Gastroesophageal sphincter (tissue), 4 donors: Measurements from ENCODE around the gene PDZD2. TPM values are rescaled to one million over a fixed set of nuclear protein-coding genes. Genes with fewer than 3 reads are reported as not detected.
"Not testable (repeated sequence)": the region's sequence is repeated elsewhere in the genome, so short reads cannot be mapped to it uniquely, and the experiment has no call there.

ENCODE experiments used
- ATAC-seq: fragments of 150-250 bp; one replicate; pipeline ENCODE4 v1.9.1; 2016; ENCODE audit warnings: mild to moderate bottlenecking, moderate library complexity
- H3K27ac ChIP-seq, 4 donors: fragments of 200-600 bp; sonication (generic) in 3 of 4; 1 replicate in 3 of 4; 2 replicates in 1 of 4; pipeline ENCODE4 v1.5.1; 2016 to 2019
- H3K27me3 ChIP-seq: fragments of 200-600 bp; sonication (generic); one replicate; pipeline ENCODE4 v1.5.1; 2019
- H3K36me3 ChIP-seq, 2 donors: fragments of 200-600 bp; sonication (generic); one replicate each; pipeline ENCODE4 v1.5.1; 2019; ENCODE audit warnings: control low read depth in 1 of 2
- H3K4me1 ChIP-seq, 3 donors: fragments of 200-600 bp; sonication (generic); 1 replicate in 2 of 3; 2 replicates in 1 of 3; pipeline ENCODE4 v1.5.1; 2016 to 2019; ENCODE audit warnings: control low read depth in 2 of 3
- H3K4me3 ChIP-seq, 2 donors: fragments of 200-600 bp; sonication (generic); one replicate each; pipeline ENCODE4 v1.5.1; 2019; ENCODE audit warnings: mild to moderate bottlenecking in 1 of 2, moderate library complexity in 1 of 2
- H3K9me3 ChIP-seq, 3 donors: fragments of 200-600 bp; sonication (generic); one replicate each; pipeline ENCODE4 v1.5.1; 2017 to 2019; ENCODE audit warnings: control low read depth in 2 of 3
- EP300 ChIP-seq: sonication (generic); formaldehyde crosslinking; IDR thresholded peaks from one replicate; pipeline ENCODE4 v1.6.1; 2017; ENCODE audit warnings: antibody characterized with exemption, mild to moderate bottlenecking
- POLR2A ChIP-seq, 2 donors: fragments of 450-650 bp; IDR thresholded peaks; one replicate each; pipeline ENCODE4 v1.6.1; 2017; ENCODE audit warnings: antibody characterized with exemption in 2 of 2, mild to moderate bottlenecking in 2 of 2, moderate library complexity in 1 of 2
- POLR2AphosphoS5 ChIP-seq: sonication (generic); formaldehyde crosslinking; IDR thresholded peaks from one replicate; pipeline ENCODE4 v1.6.1; 2017; ENCODE audit warnings: antibody characterized with exemption
- WGBS, 2 donors: methylation state at CpG; one replicate each; pipeline ENCODE4 v1.1.5; 2018; ENCODE audit warnings: low coverage in 1 of 2; 5-methylcytosine and 5-hydroxymethylcytosine counted together
- total RNA-seq, 4 donors: library from RNA; depleted of rRNA; stranded (reverse); fragments of >200 nt; gene quantifications; one replicate each; pipeline ENCODE4 v1.1.0, GENCODE V29; 2016
- TF ChIP-seq, protein P1 (sequence below), 4 experiments: fragments of 200-600 bp in 2 of 4; fragments of 450-650 bp in 2 of 4; sonication (generic) in 1 of 4; IDR thresholded peaks; one replicate each; pipeline ENCODE4 v1.5.1; 2017 to 2019; ENCODE audit warnings: antibody characterized with exemption in 4 of 4, mild to moderate bottlenecking in 2 of 4, moderate library complexity in 2 of 4

The PDZD2 gene
- 10 to 100 TPM in 3 of 4 donors, 1 to 10 TPM in 1; 8.6 to 19.4 (median 14.0) TPM for total RNA-seq

DNA sequence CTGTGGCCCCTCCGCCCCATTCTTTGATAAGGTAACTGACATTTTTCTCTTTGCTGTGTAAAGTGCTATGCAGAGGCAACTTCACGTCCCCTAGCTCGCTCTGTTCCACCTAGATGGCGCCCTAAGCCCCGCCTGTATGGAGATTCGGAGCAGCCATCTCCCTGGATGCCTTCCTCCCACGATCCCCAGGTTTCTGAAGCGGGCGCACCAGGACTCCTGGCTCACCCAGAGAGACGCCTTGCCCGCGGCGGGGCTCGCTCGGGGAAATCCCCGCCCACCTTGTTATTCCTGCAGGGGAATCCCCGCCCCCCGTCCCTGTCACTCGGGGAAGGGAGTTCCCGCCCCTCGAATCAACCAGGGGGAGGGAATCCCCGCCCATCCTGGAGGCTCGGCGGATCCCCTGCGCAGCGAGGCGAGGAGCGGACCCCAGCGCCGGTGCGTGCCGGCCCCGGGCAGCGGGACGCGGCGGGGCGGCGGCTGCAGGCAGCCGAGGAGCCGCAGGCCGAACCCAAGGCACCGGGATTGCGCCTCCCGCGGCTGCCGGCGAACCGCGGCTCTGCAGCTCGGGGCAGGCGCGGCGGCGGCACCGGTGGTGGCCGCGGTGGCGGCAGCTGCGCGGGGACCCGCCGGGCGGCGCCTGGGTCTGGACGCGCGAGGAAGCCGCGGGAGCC, at the start of gene PDZD2:
TSS of gene PDZD2 (plus strand) at position 384 of the 671 bp plus-strand sequence.
- WGBS, 2 donors: 2% methylated on average over 4 of the region's 70 CpGs; no CpG with 5 or more reads in 1 of the 2 donors

GRCh38 chr5:31593665-31594064, 45.3 kb upstream of the PDZD2 start:
- Histone ChIP-seq H3K36me3 (no peaks in the 10 kb centered on the region), H3K27me3 (peaks cover 4% of the 10 kb centered on the region), H3K9me3 (no peaks in the 10 kb centered on the region), H3K4me1 (no peaks in the 10 kb centered on the region), H3K4me3 (no peak overlapping the region), H3K27ac (no peak overlapping the region)
- WGBS, 2 donors: 72 to 85% methylated on average over 2 to 3 of the region's 3 CpGs
- ATAC-seq: no peak
- TF ChIP-seq, protein P1, sequence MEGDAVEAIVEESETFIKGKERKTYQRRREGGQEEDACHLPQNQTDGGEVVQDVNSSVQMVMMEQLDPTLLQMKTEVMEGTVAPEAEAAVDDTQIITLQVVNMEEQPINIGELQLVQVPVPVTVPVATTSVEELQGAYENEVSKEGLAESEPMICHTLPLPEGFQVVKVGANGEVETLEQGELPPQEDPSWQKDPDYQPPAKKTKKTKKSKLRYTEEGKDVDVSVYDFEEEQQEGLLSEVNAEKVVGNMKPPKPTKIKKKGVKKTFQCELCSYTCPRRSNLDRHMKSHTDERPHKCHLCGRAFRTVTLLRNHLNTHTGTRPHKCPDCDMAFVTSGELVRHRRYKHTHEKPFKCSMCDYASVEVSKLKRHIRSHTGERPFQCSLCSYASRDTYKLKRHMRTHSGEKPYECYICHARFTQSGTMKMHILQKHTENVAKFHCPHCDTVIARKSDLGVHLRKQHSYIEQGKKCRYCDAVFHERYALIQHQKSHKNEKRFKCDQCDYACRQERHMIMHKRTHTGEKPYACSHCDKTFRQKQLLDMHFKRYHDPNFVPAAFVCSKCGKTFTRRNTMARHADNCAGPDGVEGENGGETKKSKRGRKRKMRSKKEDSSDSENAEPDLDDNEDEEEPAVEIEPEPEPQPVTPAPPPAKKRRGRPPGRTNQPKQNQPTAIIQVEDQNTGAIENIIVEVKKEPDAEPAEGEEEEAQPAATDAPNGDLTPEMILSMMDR (IDR thresholded peaks at IDR 0.05): no peak
- TF ChIP-seq POLR2AphosphoS5: no peak
- no peak for TF ChIP-seq POLR2A (IDR thresholded peaks at IDR 0.05)
- no peak for TF ChIP-seq EP300

More for the DNA sequence above, at the start of gene PDZD2:
- peak within 1 kb of the TSS in 3 of 4 donors; percentile 32 to 54 (median 45) for H3K27ac ChIP-seq
- peak within 1 kb of the TSS; percentile 69 to 78 for H3K4me3 ChIP-seq
- peaks cover 2 to 19% (median 10%) of the 10 kb centered on the region in 3 donors for H3K4me1 ChIP-seq
- no peaks in the 10 kb centered on the region for H3K9me3 ChIP-seq
- TF ChIP-seq, protein P1 (IDR thresholded peaks at IDR 0.05): peak in 3 of 4 experiments; percentile 47 to 60 (median 53)
- TF ChIP-seq POLR2AphosphoS5 (peak; percentile 36), POLR2A (IDR thresholded peaks at IDR 0.05) (no peak), EP300 (no peak)
- H3K27me3 ChIP-seq: peaks cover 6% of the 10 kb centered on the region
- H3K36me3 ChIP-seq: no peaks in the 10 kb centered on the region
- ATAC-seq: peak; percentile 85

DNA sequence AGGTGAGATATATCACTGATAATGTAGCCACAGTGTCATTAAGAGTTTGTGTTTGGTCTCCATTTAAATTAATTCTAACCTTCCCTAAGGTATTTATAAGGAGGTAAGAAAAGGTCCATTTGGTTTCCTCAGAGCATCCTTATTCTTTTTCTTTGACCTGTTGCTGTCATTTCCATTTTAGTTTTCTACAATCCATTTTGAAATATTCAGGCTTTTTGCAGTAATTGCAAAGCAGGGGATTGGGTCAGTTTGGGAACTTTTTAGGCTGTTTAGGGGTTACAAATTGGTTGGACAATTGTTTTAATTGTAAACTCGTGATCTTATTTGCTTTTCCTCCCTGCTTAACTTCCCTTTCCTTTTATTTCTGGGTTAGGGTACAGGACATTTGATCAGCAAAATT, 42.6 kb upstream of the PDZD2 start:
- no peaks in the 10 kb centered on the region for H3K4me1 ChIP-seq
- no peak for ATAC-seq
- no peaks in the 10 kb centered on the region for H3K9me3 ChIP-seq
- H3K27ac ChIP-seq: no peak overlapping the region
- peaks cover 4% of the 10 kb centered on the region for H3K27me3 ChIP-seq
- no peak overlapping the region for H3K4me3 ChIP-seq
- no peak for TF ChIP-seq EP300
- TF ChIP-seq POLR2A (IDR thresholded peaks at IDR 0.05): no peak
- TF ChIP-seq, protein P1 (IDR thresholded peaks at IDR 0.05): no peak
- no peak for TF ChIP-seq POLR2AphosphoS5
- WGBS, 2 donors: 60 to 75% methylated on average over 1 of the region's 1 CpG
- no peaks in the 10 kb centered on the region for H3K36me3 ChIP-seq

DNA sequence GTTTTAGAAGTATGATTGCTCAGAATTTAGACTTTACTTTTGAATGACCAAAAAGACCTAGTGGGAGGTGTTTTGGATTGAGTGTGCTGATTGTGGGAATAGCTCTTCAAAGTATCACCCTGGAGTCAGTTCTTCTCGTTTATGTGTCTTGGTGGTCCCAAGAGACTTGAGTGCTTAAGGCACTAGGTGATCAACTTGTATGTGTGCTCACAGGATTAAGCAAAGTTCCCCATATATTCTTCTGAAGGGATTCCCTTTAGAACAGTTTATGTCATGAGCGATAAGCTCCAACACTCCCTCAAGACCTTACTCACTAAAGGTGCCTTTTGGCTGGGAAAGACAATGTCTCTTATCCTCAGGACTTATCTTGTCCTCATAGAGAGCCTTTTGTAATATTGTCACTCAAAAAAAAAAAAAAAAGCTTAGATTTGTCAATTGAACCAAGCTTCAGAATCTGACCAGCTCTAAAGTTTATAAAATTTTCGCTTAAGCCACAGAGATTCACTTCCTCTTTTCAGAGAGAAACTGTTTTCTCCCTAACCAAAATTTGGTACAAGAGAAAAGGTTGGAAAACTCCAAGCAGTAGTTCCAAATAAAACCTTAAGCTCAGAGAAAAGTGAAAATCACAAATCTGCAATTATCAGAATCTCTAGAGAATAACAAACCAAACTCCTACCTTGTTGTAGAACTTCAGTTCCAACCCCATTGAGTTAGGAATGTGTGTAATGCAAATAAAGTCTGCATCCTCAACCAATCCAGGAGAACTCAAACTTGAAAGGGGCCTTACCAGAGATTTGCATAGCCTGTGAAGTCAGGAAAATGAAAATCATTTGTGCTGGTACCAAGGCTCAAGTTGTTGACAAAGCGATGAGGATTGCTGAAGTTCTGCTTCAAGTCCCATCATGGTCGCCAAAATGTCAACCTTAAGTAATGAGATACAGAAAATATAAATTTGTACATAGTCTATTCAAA, 40.0 kb upstream of the PDZD2 start:
- Histone ChIP-seq H3K27me3 (peaks cover 4% of the 10 kb centered on the region), H3K27ac (no peak overlapping the region), H3K4me3 (no peak overlapping the region), H3K36me3 (no peaks in the 10 kb centered on the region), H3K9me3 (no peaks in the 10 kb centered on the region), H3K4me1 (no peaks in the 10 kb centered on the region)
- 91 to 100% methylated on average over 2 to 5 of the region's 5 CpGs for WGBS, 2 donors
- no peak for ATAC-seq
- TF ChIP-seq POLR2AphosphoS5 (no peak), EP300 (no peak), POLR2A (IDR thresholded peaks at IDR 0.05) (no peak)
- TF ChIP-seq, protein P1 (IDR thresholded peaks at IDR 0.05): no peak

DNA sequence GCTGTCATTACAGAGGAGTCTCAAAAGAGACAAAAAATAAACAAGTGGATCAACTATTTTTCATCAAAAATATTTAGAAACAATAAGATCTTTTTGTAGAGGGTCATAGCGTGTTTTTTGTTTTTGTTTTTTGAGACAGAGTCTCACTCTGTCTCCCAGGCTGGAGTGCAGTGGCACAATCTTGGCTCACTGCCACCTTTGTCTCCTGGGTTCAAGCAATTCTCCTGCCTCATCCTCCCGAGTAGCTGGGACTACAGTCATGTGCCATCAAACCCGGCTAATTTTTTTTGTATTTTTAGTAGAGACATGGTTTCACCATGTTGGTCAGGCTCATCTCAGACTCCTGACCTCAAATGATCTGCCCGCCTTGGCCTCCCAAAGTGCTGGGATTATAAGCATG, 36.6 kb upstream of the PDZD2 start:
- WGBS, 2 donors: 79 to 88% methylated on average over 4 of the region's 4 CpGs
- not testable (repeated sequence) for H3K27ac ChIP-seq, H3K4me1 ChIP-seq, H3K9me3 ChIP-seq, H3K36me3 ChIP-seq, H3K27me3 ChIP-seq, ATAC-seq, H3K4me3 ChIP-seq
